Measurements from ENCODE around the gene ACOT8. TPM values are rescaled to one million over a fixed set of nuclear protein-coding genes. Genes with fewer than 3 reads are reported as not detected.

ACOT8 gene
- total RNA-seq (10 to 100 TPM; 20.3 to 29.6 (median 24.9) TPM), polyA plus RNA-seq (10 to 100 TPM; 20.2 to 32.9 (median 29.3) TPM)
- long read RNA-seq, donor 1, transcript ACOT8-201 (6 exons, 1,168 nt) = major isoform, 19 of 24 reads
- long read RNA-seq, donor 1, partial matches to known transcripts = 4 of 24 reads
- long read RNA-seq, donor 1, other reads (novel, unspliced or antisense) = 1 of 24 reads
- long read RNA-seq, donor 2, transcript ACOT8-201 (6 exons, 1,168 nt) = major isoform, 27 of 39 reads
- long read RNA-seq, donor 2, partial matches to known transcripts = 2 of 39 reads
- long read RNA-seq, donor 2, other reads (novel, unspliced or antisense) = 6 of 39 reads

- H3K4me3 ChIP-seq = peak within 1 kb of the TSS; percentile 87
- no peaks in the 10 kb centered on the region for H3K9me3 ChIP-seq
- H3K27me3 ChIP-seq (ENCODE audit: insufficient read depth in 3 of 3, low read length in 2 of 3) = no peaks in the 10 kb centered on the region
- DNase-seq = peak; percentile 87 to 93
- TF ChIP-seq CTCF (IDR thresholded peaks at IDR 0.05) = no peak
- 0 to 1% (median 0%) methylated on average over 34 to 36 of the region's 36 CpGs for WGBS, 3 donors
- H3K4me1 ChIP-seq = peaks cover 24% of the 10 kb centered on the region
- intact Hi-C loops (cut with DNase I) = no loop called here
- H3K36me3 ChIP-seq (ENCODE audit: insufficient read depth in 1 of 2, low read depth in 1 of 2) = peaks cover 0 to 18% of the 10 kb centered on the region in 2 donors
- H3K27ac ChIP-seq = peak within 1 kb of the TSS; percentile 85
- ATAC-seq = peak; percentile 96 to 98 (median 97)
These were observed at the start of gene ACOT8, which contains the start of gene ZSWIM3 for GRCh38 chr20:45857114-45857881. TSS of gene ACOT8 (minus strand) at chr20:45857392. CDS start at chr20:45857315, 77 bp downstream. TSS of gene ZSWIM3 (plus strand) at chr20:45857614. CDS start at chr20:45857826, 212 bp downstream.

GRCh38 chr20:45905505-45906079 is 48.4 kb upstream of the ACOT8 start:
- Histone ChIP-seq H3K36me3 (ENCODE audit: insufficient read depth in 1 of 2, low read depth in 1 of 2) (peaks cover 0 to 18% of the 10 kb centered on the region in 2 donors), H3K4me3 (no peak overlapping the region), H3K27me3 (ENCODE audit: insufficient read depth in 3 of 3, low read length in 2 of 3) (no peaks in the 10 kb centered on the region), H3K27ac (no peak overlapping the region), H3K9me3 (no peaks in the 10 kb centered on the region), H3K4me1 (no peaks in the 10 kb centered on the region)
- no peak for DNase-seq
- WGBS, 3 donors = 82 to 85% (median 83%) methylated on average over 8 of the region's 8 CpGs
- no peak for TF ChIP-seq CTCF (IDR thresholded peaks at IDR 0.05)
- intact Hi-C loops (cut with DNase I) = no loop called here
- ATAC-seq = no peak

- ATAC-seq = no peak
- DNase-seq = peak in 1 of 2 donors; percentile 48
- intact Hi-C loops (cut with DNase I) = no loop called here
These were observed 47.7 kb upstream of the ACOT8 start for GRCh38 chr20:45904583-45905504.

More at GRCh38 chr20:45904583-45905504, 47.7 kb upstream of the ACOT8 start:
- Histone ChIP-seq H3K4me1 (no peaks in the 10 kb centered on the region), H3K4me3 (no peak overlapping the region), H3K36me3 (ENCODE audit: insufficient read depth in 1 of 2, low read depth in 1 of 2) (peaks cover 0 to 20% of the 10 kb centered on the region in 2 donors), H3K27me3 (ENCODE audit: insufficient read depth in 3 of 3, low read length in 2 of 3) (no peaks in the 10 kb centered on the region), H3K9me3 (no peaks in the 10 kb centered on the region), H3K27ac (no peak overlapping the region)
- TF ChIP-seq CTCF (IDR thresholded peaks at IDR 0.05) = no peak
- WGBS, 3 donors = 69 to 79% (median 71%) methylated on average over 16 of the region's 16 CpGs
